DOHH2 (cell line): ENCODE data around the gene COL7A1.

Experiments used
- H3F3A ChIP-seq: fragments of 200-600 bp; sonication (generic), shearing (Covaris generic); 2 replicates; pipeline ENCODE4 v1.6.0; 2016; ENCODE audit warnings: antibody characterized with exemption, mild to moderate bottlenecking; ENCODE audit not compliant: control insufficient read depth, insufficient read depth
- H3K27ac ChIP-seq: fragments of 200-600 bp; sonication (generic); 2 replicates; pipeline ENCODE4 v1.5.1; 2014; ENCODE audit warnings: low read depth, mild to moderate bottlenecking, low read length, moderate library complexity
- H3K27me3 ChIP-seq: fragments of 200-600 bp; sonication (generic); 2 replicates; pipeline ENCODE4 v1.6.1; 2014; ENCODE audit warnings: mild to moderate bottlenecking, low read length, mixed read lengths; ENCODE audit not compliant: control insufficient read depth
- H3K36me3 ChIP-seq: fragments of 200-600 bp; sonication (generic); 2 replicates; pipeline ENCODE4 v1.6.1; 2014; ENCODE audit warnings: mild to moderate bottlenecking, low read length, moderate library complexity, mixed read lengths; ENCODE audit not compliant: control insufficient read depth
- H3K4me1 ChIP-seq: fragments of 200-600 bp; sonication (generic); 2 replicates; pipeline ENCODE4 v1.6.1; 2014; ENCODE audit warnings: mild to moderate bottlenecking, low read length, mixed read lengths; ENCODE audit not compliant: control insufficient read depth
- H3K4me2 ChIP-seq: fragments of 200-600 bp; sonication (generic); 2 replicates; pipeline ENCODE4 v1.6.0; 2014; ENCODE audit warnings: mild to moderate bottlenecking, low read length, moderate library complexity
- H3K4me3 ChIP-seq: fragments of 200-600 bp; sonication (generic); 2 replicates; pipeline ENCODE4 v1.5.1; 2014; ENCODE audit warnings: mild to moderate bottlenecking, low read length, mixed read lengths
- H3K79me2 ChIP-seq: fragments of 200-600 bp; sonication (generic); 2 replicates; pipeline ENCODE4 v1.6.1; 2014; ENCODE audit warnings: mild to moderate bottlenecking, low read length, mixed read lengths; ENCODE audit not compliant: control insufficient read depth
- H3K9me2 ChIP-seq: fragments of 200-600 bp; sonication (generic); replicated peaks from 2 replicates; pipeline ENCODE4 v1.6.1; 2014; ENCODE audit warnings: mild to moderate bottlenecking, low read length, mixed read lengths; ENCODE audit not compliant: control insufficient read depth
- H3K9me3 ChIP-seq: fragments of 200-600 bp; sonication (generic); 2 replicates; pipeline ENCODE4 v1.6.1; 2014; ENCODE audit warnings: antibody characterized with exemption, low read length, mixed read lengths; ENCODE audit not compliant: control insufficient read depth, insufficient read depth
- H4K20me1 ChIP-seq: fragments of 200-600 bp; sonication (generic); 2 replicates; pipeline ENCODE4 v1.6.0; 2014; ENCODE audit warnings: low read depth, mild to moderate bottlenecking, antibody characterized with exemption, low read length, moderate library complexity; ENCODE audit not compliant: control insufficient read depth, insufficient read depth
- CTCF ChIP-seq: fragments of 200-600 bp; sonication (generic); IDR thresholded peaks from one replicate; pipeline ENCODE4 v1.5.1; 2014; ENCODE audit warnings: antibody characterized with exemption, mild to moderate bottlenecking, low read depth, low read length; ENCODE audit not compliant: poor library complexity, severe bottlenecking
- EZH2phosphoT487 ChIP-seq: fragments of 200-600 bp; sonication (generic); IDR thresholded peaks from 2 replicates; pipeline ENCODE4 v1.6.1; 2017; ENCODE audit warnings: borderline replicate concordance, mild to moderate bottlenecking, antibody characterized with exemption, low read length, moderate library complexity, mixed read lengths

COL7A1 gene

GRCh38 chr3:48595526-48596121, 495 bp upstream of the COL7A1 start:
- no peaks in the 10 kb centered on the region for H3K4me1 ChIP-seq
- H3K9me3 ChIP-seq, result no peaks in the 10 kb centered on the region
- H3F3A ChIP-seq, result peaks cover 2% of the 10 kb centered on the region; the same call in 1 of the 2 replicates
- H3K9me2 ChIP-seq, result no peaks in the 10 kb centered on the region
- H3K79me2 ChIP-seq, result no peaks in the 10 kb centered on the region
- H3K27me3 ChIP-seq, result no peaks in the 10 kb centered on the region
- H3K36me3 ChIP-seq, result peaks cover 29% of the 10 kb centered on the region
- H3K4me3 ChIP-seq, result no peak overlapping the region
- H4K20me1 ChIP-seq, result peaks cover 6% of the 10 kb centered on the region; the same call in 1 of the 2 replicates
- TF ChIP-seq EZH2phosphoT487, result no peak
- TF ChIP-seq CTCF, result no peak
- H3K27ac ChIP-seq, result no peak overlapping the region
- no peak overlapping the region for H3K4me2 ChIP-seq

- Histone ChIP-seq H3K79me2 (no peaks in the 10 kb centered on the region), H3K4me3 (no peak overlapping the region), H3K9me2 (no peaks in the 10 kb centered on the region), H3K4me1 (no peaks in the 10 kb centered on the region), H3K27ac (no peak overlapping the region), H3K36me3 (peaks cover 18% of the 10 kb centered on the region), H3F3A (peaks cover 2% of the 10 kb centered on the region; the same call in 1 of the 2 replicates), H3K4me2 (no peak overlapping the region), H3K9me3 (no peaks in the 10 kb centered on the region), H3K27me3 (peaks cover 2% of the 10 kb centered on the region; the same call in 1 of the 2 replicates), H4K20me1 (peaks cover 6% of the 10 kb centered on the region; the same call in 1 of the 2 replicates)
- TF ChIP-seq CTCF (no peak), EZH2phosphoT487 (no peak)
Measured at GRCh38 chr3:48594417-48595049, 596 bp downstream of the COL7A1 start.

- peaks cover 6% of the 10 kb centered on the region; the same call in 1 of the 2 replicates for H3K36me3 ChIP-seq
- no peak overlapping the region for H3K4me2 ChIP-seq
Measured at GRCh38 chr3:48593337-48593736, 1.8 kb downstream of the COL7A1 start.

More at GRCh38 chr3:48593337-48593736, 1.8 kb downstream of the COL7A1 start:
- H3K4me1 ChIP-seq, result no peaks in the 10 kb centered on the region
- TF ChIP-seq EZH2phosphoT487 (no peak), CTCF (no peak)
- peaks cover 2% of the 10 kb centered on the region; the same call in 1 of the 2 replicates for H3K27me3 ChIP-seq
- H3K9me3 ChIP-seq, result no peaks in the 10 kb centered on the region
- H3K4me3 ChIP-seq, result no peak overlapping the region
- H3K79me2 ChIP-seq, result no peaks in the 10 kb centered on the region
- H3F3A ChIP-seq, result peaks cover 2% of the 10 kb centered on the region; the same call in 1 of the 2 replicates
- no peaks in the 10 kb centered on the region for H3K9me2 ChIP-seq
- peaks cover 6% of the 10 kb centered on the region; the same call in 1 of the 2 replicates for H4K20me1 ChIP-seq
- H3K27ac ChIP-seq, result no peak overlapping the region
